Stomach (tissue), 9 donors: ENCODE results near the gene HESX1. TPM values are rescaled to one million over a fixed set of nuclear protein-coding genes. Genes with fewer than 3 reads are reported as not detected.

Source experiments
- DNase-seq, 2 donors: peaks; one replicate each; pipeline versions ENCODE4 v3.0.0 to v3.0.0-alpha.2; 2013 to 2019
- H3K27ac ChIP-seq, 5 donors: fragments of 200-600 bp in 4 of 5; sonication (generic) in 4 of 5; one replicate each; pipeline ENCODE4 v1.5.1; 2013 to 2019; ENCODE audit warnings: mild to moderate bottlenecking in 1 of 5, moderate library complexity in 1 of 5
- H3K27me3 ChIP-seq, 3 donors: fragments of 200-600 bp; sonication (generic); one replicate each; pipeline ENCODE4 v1.5.1; 2017 to 2019; ENCODE audit warnings: mixed run types in 1 of 3
- H3K36me3 ChIP-seq, 4 donors: fragments of 200-600 bp; sonication (generic); 1 replicate in 3 of 4; 2 replicates in 1 of 4; pipeline ENCODE4 v1.5.1; 2016 to 2019
- H3K4me1 ChIP-seq, 4 donors: fragments of 200-600 bp; sonication (generic); one replicate each; pipeline ENCODE4 v1.5.1; 2016 to 2019
- H3K4me3 ChIP-seq, 4 donors: fragments of 200-600 bp; sonication (generic) in 3 of 4; one replicate each; pipeline ENCODE4 v1.5.1; 2016 to 2019; ENCODE audit warnings: mild to moderate bottlenecking in 1 of 4
- H3K9me3 ChIP-seq, 4 donors: fragments of 200-600 bp; sonication (generic); one replicate each; pipeline ENCODE4 v1.5.1; 2016 to 2019
- EP300 ChIP-seq: sonication (generic); formaldehyde crosslinking; IDR thresholded peaks from one replicate; pipeline ENCODE4 v1.6.1; 2017; ENCODE audit warnings: antibody characterized with exemption
- POLR2A ChIP-seq, 4 donors: fragments of 450-650 bp; IDR thresholded peaks; one replicate each; pipeline ENCODE4 v1.6.1; 2016; ENCODE audit warnings: antibody characterized with exemption in 4 of 4, control low read depth in 2 of 4, mild to moderate bottlenecking in 1 of 4, moderate library complexity in 1 of 4
- POLR2AphosphoS5 ChIP-seq, 3 donors: sonication (generic); formaldehyde crosslinking; IDR thresholded peaks; one replicate each; pipeline ENCODE4 v1.6.1; 2016; ENCODE audit warnings: antibody characterized with exemption in 3 of 3
- WGBS, 5 donors: extraction: QIAGEN DNeasy Blood & Tissue Kit in 3 of 5; methylation state at CpG; one replicate each; pipeline versions ENCODE4 v1.1.5 to v1.1.7; 2013 to 2018; 5-methylcytosine and 5-hydroxymethylcytosine counted together
- intact Hi-C: fragments of 100-400 bp; cut with DNase I; formaldehyde crosslinking; loops from one replicate; pipeline ENCODE4 v1.15.1; 2023; ENCODE audit warnings: low total_unique reads
- polyA plus RNA-seq, 3 donors: library from polyadenylated mRNA; stranded (reverse); fragments of 200-250 nt; gene quantifications; one replicate each; pipeline ENCODE4 v1.2.3, GENCODE V29; 2013
- total RNA-seq, 5 donors: library from RNA; depleted of rRNA; stranded (reverse); fragments of >200 nt; gene quantifications; one replicate each; pipeline versions ENCODE4 v1.1.0 to v1.2.3, GENCODE V29; 2014 to 2016
- TF ChIP-seq, protein P1 (sequence below), 7 experiments: fragments of 450-650 bp in 4 of 7; fragments of 200-600 bp in 3 of 7; sonication (generic) in 3 of 7; IDR thresholded peaks; one replicate each; pipeline ENCODE4 v1.5.1; 2016 to 2019; ENCODE audit warnings: antibody characterized with exemption in 7 of 7, control low read depth in 2 of 7, mild to moderate bottlenecking in 1 of 7
- donor health status: healthy with polysubstance abuse.
- donor health status: Bipolar disorder and iron deficiency.
- donor health status: healthy.

HESX1 gene
- total and polyA plus RNA-seq, 8 donors = 1.00 to 23.9 (median 2.3) TPM; not detected in 4

DNA sequence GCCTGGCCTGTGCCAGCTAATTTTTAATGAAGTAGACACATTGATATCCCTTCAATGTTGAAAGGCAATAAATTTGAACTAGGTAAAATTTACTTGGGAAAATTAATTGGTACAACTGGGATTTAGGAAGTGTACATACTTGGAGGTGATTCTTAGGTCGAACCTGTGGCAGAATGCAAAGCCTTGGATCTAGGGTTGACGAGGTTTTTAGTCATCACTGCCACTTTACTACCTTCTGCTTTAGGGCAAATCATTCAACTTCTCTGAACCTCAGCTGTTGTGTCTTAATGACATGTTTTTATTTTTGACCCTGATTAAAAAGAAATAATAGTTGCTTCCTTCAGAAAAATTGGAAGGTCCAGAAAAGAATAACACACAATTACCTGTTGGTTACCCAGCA is 30.2 kb upstream of the HESX1 start:
- Histone ChIP-seq H3K4me1 (peaks cover 21 to 60% (median 42%) of the 10 kb centered on the region in 4 donors), H3K27ac (peak overlapping the region in 1 of 5 donors; percentile 93), H3K36me3 (no peaks in the 10 kb centered on the region), H3K4me3 (no peak overlapping the region), H3K9me3 (no peaks in the 10 kb centered on the region), H3K27me3 (no peaks in the 10 kb centered on the region)
- intact Hi-C loops = no loop called here
- no peak for DNase-seq
- TF ChIP-seq POLR2A (IDR thresholded peaks at IDR 0.05) (no peak), POLR2AphosphoS5 (IDR thresholded peaks at IDR 0.05) (no peak), EP300 (no peak)
- TF ChIP-seq, protein P1, sequence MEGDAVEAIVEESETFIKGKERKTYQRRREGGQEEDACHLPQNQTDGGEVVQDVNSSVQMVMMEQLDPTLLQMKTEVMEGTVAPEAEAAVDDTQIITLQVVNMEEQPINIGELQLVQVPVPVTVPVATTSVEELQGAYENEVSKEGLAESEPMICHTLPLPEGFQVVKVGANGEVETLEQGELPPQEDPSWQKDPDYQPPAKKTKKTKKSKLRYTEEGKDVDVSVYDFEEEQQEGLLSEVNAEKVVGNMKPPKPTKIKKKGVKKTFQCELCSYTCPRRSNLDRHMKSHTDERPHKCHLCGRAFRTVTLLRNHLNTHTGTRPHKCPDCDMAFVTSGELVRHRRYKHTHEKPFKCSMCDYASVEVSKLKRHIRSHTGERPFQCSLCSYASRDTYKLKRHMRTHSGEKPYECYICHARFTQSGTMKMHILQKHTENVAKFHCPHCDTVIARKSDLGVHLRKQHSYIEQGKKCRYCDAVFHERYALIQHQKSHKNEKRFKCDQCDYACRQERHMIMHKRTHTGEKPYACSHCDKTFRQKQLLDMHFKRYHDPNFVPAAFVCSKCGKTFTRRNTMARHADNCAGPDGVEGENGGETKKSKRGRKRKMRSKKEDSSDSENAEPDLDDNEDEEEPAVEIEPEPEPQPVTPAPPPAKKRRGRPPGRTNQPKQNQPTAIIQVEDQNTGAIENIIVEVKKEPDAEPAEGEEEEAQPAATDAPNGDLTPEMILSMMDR (IDR thresholded peaks at IDR 0.05) = no peak
- 76 to 91% (median 81%) methylated on average over 2 of the region's 2 CpGs for WGBS, 5 donors

- peak; percentile 50 to 83 for DNase-seq
- intact Hi-C loops = no loop called here
- H3K9me3 ChIP-seq = no peaks in the 10 kb centered on the region
- peak overlapping the region; percentile 67 to 90 (median 86) for H3K4me3 ChIP-seq
- peaks cover 21 to 55% (median 41%) of the 10 kb centered on the region in 4 donors for H3K4me1 ChIP-seq
- no peaks in the 10 kb centered on the region for H3K27me3 ChIP-seq
- TF ChIP-seq, protein P1 (IDR thresholded peaks at IDR 0.05) = no peak
- TF ChIP-seq POLR2AphosphoS5 (IDR thresholded peaks at IDR 0.05) = peak; percentile 32 to 47 (median 46)
- 0 to 1% (median 1%) methylated on average over 32 to 70 of the region's 70 CpGs for WGBS, 5 donors
- H3K36me3 ChIP-seq = no peaks in the 10 kb centered on the region
- peak overlapping the region; percentile 88 to 99 (median 93) for H3K27ac ChIP-seq
These were observed 28.4 kb upstream of the HESX1 start for GRCh38 chr3:57227930-57228751.

DNA sequence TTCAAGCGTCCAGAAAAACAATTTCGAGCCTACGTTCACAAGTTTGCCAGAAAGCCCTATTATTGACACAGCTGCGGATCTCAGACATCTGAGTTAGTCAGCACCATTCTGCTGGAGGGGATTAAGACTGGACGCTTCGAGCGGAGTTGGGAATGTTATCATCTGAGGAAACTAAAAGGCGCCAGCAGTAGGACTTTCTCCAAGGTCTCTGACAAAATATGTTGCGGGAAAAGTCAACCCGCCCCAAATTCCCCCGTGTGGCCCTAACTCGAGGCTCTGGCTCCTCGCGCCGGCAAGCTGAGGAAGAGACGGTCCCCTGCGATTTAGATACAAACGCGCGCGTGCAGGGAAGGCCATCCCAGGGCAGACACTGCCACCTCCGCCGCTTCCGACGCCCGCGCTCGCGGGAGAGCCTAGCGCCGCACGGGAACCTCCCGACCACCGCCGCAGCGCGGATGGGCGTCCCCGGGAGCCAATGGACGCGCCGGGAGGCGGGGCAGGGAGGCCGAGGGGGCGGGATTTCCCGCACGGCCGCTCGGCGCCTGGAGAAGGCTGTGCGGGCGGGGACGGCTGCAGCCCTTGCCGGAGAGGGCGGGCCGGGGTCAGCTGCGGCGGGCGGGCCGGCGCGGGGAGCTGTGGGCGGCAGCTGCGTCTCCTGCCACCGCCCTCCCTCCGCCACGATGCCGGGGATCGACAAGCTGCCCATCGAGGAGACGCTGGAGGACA is 27.6 kb upstream of the HESX1 start, which contains the start of gene APPL1:
APPL1 (plus strand) TSS at position 526 of the 726 bp plus-strand sequence; CDS start at position 681, 155 bp downstream.
- TF ChIP-seq POLR2A (IDR thresholded peaks at IDR 0.05) = peak in 2 of 4 donors; percentile 28 to 39
- TF ChIP-seq POLR2AphosphoS5 (IDR thresholded peaks at IDR 0.05) = peak; percentile 56 to 90 (median 89)
- TF ChIP-seq EP300 = no peak
- intact Hi-C loops = no loop called here
- 0 to 1% (median 0%) methylated on average over 21 to 71 of the region's 71 CpGs for WGBS, 5 donors
- Histone ChIP-seq H3K27me3 (no peaks in the 10 kb centered on the region), H3K4me1 (peaks cover 21 to 54% (median 38%) of the 10 kb centered on the region in 4 donors), H3K36me3 (no peaks in the 10 kb centered on the region), H3K27ac (peak within 1 kb of the TSS; percentile 88 to 99 (median 93)), H3K4me3 (peak within 1 kb of the TSS; percentile 67 to 90 (median 86)), H3K9me3 (no peaks in the 10 kb centered on the region)
- peak; percentile 94 to 98 for DNase-seq

DNA sequence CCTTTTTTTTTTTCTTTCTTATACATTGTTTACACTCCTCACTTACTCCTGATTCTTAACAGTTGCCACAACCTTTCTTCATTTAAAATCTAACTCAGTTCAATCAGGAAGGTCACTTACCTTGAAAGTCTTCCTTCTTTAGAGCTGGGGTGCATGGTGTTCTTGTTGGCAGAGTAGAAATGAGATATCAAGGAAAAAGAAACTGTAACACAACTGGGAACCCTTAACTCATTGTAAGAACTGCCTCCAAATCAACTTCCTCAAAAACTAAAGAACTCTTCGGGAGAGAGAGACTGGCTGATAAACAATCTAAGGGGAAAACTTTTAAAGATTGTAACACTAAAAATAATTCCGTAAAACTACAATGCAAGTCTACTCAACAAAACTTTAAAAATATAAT is 26.4 kb upstream of the HESX1 start:
- no peaks in the 10 kb centered on the region for H3K9me3 ChIP-seq
- H3K4me3 ChIP-seq = no peak overlapping the region
- H3K36me3 ChIP-seq = no peaks in the 10 kb centered on the region
- TF ChIP-seq, protein P1 (IDR thresholded peaks at IDR 0.05) = no peak
- TF ChIP-seq POLR2AphosphoS5 (IDR thresholded peaks at IDR 0.05) = no peak
- no peak for TF ChIP-seq EP300
- TF ChIP-seq POLR2A (IDR thresholded peaks at IDR 0.05) = no peak
- peaks cover 21 to 42% (median 32%) of the 10 kb centered on the region in 4 donors for H3K4me1 ChIP-seq
- no peaks in the 10 kb centered on the region for H3K27me3 ChIP-seq
- DNase-seq = peak in 1 of 2 donors; percentile 12
- peak overlapping the region; percentile 78 to 96 (median 93) for H3K27ac ChIP-seq
- intact Hi-C loops = no loop called here
- 14 to 38% (median 28%) methylated on average over 2 of the region's 2 CpGs for WGBS, 5 donors
